Muscle layer of duodenum (tissue), 2 donors: ENCODE results near the gene MLXIPL.
"Not testable (repeated sequence)": the region's sequence is repeated elsewhere in the genome, so short reads cannot be mapped to it uniquely, and the experiment has no call there.

Experiments
- H3K27ac ChIP-seq: one replicate; pipeline ENCODE4 v1.7.0; 2013; ENCODE audit warnings: mild to moderate bottlenecking, low read length
- H3K27me3 ChIP-seq: one replicate; pipeline ENCODE4 v1.7.0; 2013; ENCODE audit warnings: low read depth, mild to moderate bottlenecking, control low read depth, low read length
- H3K36me3 ChIP-seq, 2 donors: one replicate each; pipeline ENCODE4 v1.7.0; 2013; ENCODE audit warnings: low read length in 2 of 2, control low read depth in 1 of 2, mild to moderate bottlenecking in 1 of 2; ENCODE audit not compliant: insufficient read depth in 2 of 2, control insufficient read depth in 1 of 2
- H3K4me1 ChIP-seq, 2 donors: one replicate each; pipeline ENCODE4 v1.7.0; 2013; ENCODE audit warnings: low read length in 2 of 2, mild to moderate bottlenecking in 2 of 2, control low read depth in 1 of 2, moderate library complexity in 1 of 2; ENCODE audit not compliant: insufficient read depth in 2 of 2, control insufficient read depth in 1 of 2
- H3K4me3 ChIP-seq, 2 donors: one replicate each; pipeline ENCODE4 v1.7.0; 2013; ENCODE audit warnings: low read length in 2 of 2, low read depth in 1 of 2, mild to moderate bottlenecking in 1 of 2
- H3K9me3 ChIP-seq, 2 donors: one replicate each; pipeline ENCODE4 v1.7.0; 2013; ENCODE audit warnings: low read length in 2 of 2, control low read depth in 1 of 2, mild to moderate bottlenecking in 1 of 2; ENCODE audit not compliant: control insufficient read depth in 1 of 2
- donor health status: healthy.

The MLXIPL gene

GRCh38 chr7:73622909-73623797 lies 1.2 kb downstream of the MLXIPL start:
- H3K27me3 ChIP-seq = peaks cover 16% of the 10 kb centered on the region
- peaks cover 0 to 18% of the 10 kb centered on the region in 2 donors for H3K4me1 ChIP-seq
- H3K36me3 ChIP-seq = no peaks in the 10 kb centered on the region
- H3K4me3 ChIP-seq = peak overlapping the region; percentile 46 to 73
- H3K9me3 ChIP-seq = no peaks in the 10 kb centered on the region
- H3K27ac ChIP-seq = no peak overlapping the region

DNA sequence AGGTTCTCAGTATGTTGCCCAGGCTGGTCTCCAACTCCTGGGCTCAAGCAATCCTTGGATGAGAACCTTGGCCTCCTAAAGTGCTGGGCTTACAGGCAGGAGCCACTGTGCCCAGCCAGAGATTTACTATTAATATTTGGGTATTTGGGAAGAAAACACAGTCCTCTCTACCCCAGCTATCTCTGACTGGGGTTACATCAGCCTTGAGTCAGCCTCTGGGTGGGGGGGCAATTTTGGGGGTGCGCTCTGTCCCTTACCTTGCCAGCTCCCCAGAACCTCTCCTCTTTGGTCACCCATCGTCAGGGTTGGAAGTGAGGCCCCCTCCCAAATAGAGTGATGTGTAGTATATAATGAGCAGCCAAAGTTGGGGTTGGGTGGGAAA lies 1.8 kb downstream of the MLXIPL start:
- no peaks in the 10 kb centered on the region for H3K9me3 ChIP-seq
- peak overlapping the region; percentile 46 to 73 for H3K4me3 ChIP-seq
- H3K27me3 ChIP-seq = peaks cover 16% of the 10 kb centered on the region
- H3K4me1 ChIP-seq = peaks cover 0 to 18% of the 10 kb centered on the region in 2 donors
- H3K27ac ChIP-seq = no peak overlapping the region
- H3K36me3 ChIP-seq = no peaks in the 10 kb centered on the region

- Histone ChIP-seq H3K4me1 (peaks cover 0 to 18% of the 10 kb centered on the region in 2 donors), H3K27ac (no peak overlapping the region), H3K9me3 (no peaks in the 10 kb centered on the region), H3K36me3 (no peaks in the 10 kb centered on the region), H3K27me3 (peaks cover 16% of the 10 kb centered on the region), H3K4me3 (no peak overlapping the region)
These were observed 2.9 kb downstream of the MLXIPL start for GRCh38 chr7:73621168-73622063.

GRCh38 chr7:73619394-73619793 lies 4.9 kb downstream of the MLXIPL start:
- not testable (repeated sequence) for H3K4me3 ChIP-seq, H3K27ac ChIP-seq, H3K36me3 ChIP-seq, H3K9me3 ChIP-seq
- Histone ChIP-seq H3K4me1 (peaks cover 0 to 18% of the 10 kb centered on the region in 2 donors), H3K27me3 (peaks cover 12% of the 10 kb centered on the region)

DNA sequence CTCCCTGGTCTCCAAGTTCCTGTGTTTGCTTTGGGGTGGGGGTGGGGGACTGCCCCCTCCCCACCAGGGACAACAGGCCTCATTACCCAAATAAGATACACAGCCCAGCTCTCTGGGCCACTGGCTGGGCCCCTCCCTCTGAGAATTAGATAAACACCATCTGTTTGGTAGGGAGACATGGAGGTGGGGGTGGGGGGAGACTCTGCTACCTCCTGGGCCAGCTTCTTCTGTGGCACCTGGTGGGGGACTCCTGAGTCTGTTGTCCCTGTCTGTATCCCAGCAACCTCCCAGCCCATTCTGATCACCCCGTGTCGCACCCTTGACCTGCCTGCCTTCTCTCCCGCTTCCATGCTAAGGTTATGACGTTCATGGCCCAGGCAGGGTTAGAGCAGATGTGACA lies 5.8 kb downstream of the MLXIPL start:
- H3K27me3 ChIP-seq = peaks cover 11% of the 10 kb centered on the region
- no peak overlapping the region for H3K4me3 ChIP-seq

DNA sequence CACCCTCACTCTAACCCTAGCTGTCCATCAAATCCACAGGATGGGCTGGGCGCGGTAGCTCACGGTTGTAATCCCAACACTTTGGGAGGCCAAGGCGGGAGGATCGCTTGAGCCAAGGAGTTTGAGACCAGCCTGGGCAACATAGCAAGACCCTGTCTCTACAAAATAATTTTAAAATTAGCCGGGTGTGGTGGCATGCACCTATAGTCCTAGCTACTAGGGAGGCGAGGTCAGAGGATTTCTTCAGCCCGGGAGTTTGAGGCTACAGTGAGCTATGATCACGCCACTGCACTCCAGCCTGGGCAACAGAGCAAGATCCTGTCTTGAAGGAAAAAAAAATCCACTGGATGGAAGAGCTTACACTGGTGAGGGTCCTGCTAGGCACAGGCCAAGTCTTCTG lies 6.8 kb downstream of the MLXIPL start:
- H3K36me3 ChIP-seq, H3K4me1 ChIP-seq, H3K27me3 ChIP-seq: not testable (repeated sequence)

More for the DNA sequence above, 5.8 kb downstream of the MLXIPL start:
- H3K27ac ChIP-seq = no peak overlapping the region
- H3K9me3 ChIP-seq = no peaks in the 10 kb centered on the region
- no peaks in the 10 kb centered on the region for H3K36me3 ChIP-seq
- H3K4me1 ChIP-seq = peaks cover 0 to 9% of the 10 kb centered on the region in 2 donors

DNA sequence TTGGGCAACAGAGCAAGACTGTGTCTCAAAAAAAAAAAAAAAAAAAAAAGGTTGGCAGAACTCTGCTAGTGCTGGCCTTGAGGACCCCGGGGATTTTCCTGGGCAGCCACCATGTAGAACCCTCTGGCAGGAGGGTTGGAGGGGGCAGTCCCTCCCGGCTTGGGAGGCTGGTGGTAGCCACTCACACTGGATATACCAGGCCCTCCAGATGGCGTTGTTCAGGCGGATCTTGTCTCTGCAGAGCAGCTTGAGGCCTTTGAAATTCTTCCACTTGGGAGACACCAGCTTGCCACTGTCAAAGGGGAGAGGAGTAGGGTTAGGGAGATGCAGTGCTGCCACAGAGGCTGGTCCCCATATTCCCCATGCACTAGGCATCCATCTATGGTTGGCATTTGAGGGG lies 8.4 kb downstream of the MLXIPL start:
- no peaks in the 10 kb centered on the region for H3K27me3 ChIP-seq
- H3K27ac ChIP-seq = no peak overlapping the region
- no peaks in the 10 kb centered on the region for H3K9me3 ChIP-seq
- no peaks in the 10 kb centered on the region for H3K4me1 ChIP-seq
- H3K4me3 ChIP-seq = no peak overlapping the region
- H3K36me3 ChIP-seq = no peaks in the 10 kb centered on the region

More for the DNA sequence above, 6.8 kb downstream of the MLXIPL start:
- H3K4me3 ChIP-seq, H3K9me3 ChIP-seq, H3K27ac ChIP-seq: not testable (repeated sequence)

GRCh38 chr7:73614937-73615336 lies 9.4 kb downstream of the MLXIPL start:
- H3K9me3 ChIP-seq, H3K27me3 ChIP-seq, H3K4me1 ChIP-seq, H3K27ac ChIP-seq, H3K36me3 ChIP-seq, H3K4me3 ChIP-seq: not testable (repeated sequence)

DNA sequence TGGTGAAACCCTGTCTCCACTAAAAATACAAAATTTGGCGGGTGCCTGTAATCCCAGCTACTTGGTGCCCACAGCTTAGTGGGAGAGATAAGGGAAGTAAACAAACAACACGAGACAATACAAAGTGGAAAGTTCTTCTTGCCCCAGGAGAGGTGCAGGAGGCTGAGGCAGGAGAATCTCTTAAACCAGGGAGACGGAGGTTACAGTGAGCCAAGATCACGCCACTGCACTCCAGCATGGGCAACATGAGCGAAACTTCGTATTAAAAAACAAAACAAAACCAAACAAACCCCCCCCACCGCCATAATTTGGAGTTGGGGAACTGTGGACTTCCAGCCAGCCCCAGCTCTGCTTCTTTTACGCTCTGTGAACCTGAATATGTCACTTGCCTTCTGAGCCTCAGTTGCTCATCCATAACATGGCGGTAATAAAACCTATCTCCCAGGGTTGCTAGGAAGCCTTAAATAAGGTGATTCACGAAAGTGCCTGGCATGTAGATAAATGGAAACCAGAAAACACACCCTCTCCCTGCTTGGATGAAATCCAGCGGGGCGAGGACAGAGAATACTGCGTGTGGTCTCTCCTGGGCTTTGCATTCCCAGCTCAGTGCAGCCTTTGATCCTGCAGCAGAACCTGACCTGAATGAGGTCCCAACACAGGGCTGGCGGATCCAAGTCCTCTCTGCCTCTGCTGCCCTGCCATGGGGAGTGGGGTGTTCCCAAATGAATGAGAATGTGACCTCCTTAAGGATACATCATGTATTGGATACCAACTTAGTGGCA lies 10.2 kb downstream of the MLXIPL start:
- Histone ChIP-seq H3K27me3 (no peaks in the 10 kb centered on the region), H3K4me3 (no peak overlapping the region), H3K36me3 (no peaks in the 10 kb centered on the region), H3K4me1 (no peaks in the 10 kb centered on the region), H3K27ac (no peak overlapping the region), H3K9me3 (no peaks in the 10 kb centered on the region)

DNA sequence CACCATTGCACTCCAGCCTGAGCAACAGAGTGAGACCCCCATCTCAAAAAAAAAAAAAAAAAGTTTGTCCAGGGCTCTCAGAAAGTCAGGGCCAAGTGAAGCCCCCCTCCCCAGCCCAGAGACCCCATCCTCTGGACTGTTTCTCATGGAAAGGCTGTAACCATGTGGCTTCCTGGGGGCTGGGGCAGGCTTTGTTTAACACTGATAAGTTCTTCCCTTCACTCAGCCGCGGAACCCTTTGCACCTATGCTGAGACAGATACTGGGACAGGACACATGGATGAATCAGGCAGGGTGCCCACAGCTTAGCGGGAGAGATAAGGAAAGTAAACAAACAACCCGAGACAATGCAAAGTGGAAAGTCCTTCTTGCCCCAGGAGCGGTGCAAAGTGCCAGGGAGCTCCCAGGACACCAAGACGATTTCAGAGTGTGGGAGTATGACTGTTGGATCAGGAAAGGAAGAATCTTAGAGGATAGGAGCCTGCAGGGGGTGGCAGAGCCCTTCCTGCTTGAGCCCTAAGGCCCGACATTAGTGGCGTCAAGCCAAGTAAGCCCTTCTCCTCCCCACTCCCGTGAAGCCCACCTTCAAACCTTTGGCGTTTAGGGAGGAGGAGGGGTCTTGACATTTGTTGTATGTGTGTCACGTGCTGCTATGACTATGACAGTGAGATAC lies 11.6 kb downstream of the MLXIPL start:
- H3K36me3 ChIP-seq = no peaks in the 10 kb centered on the region
- H3K27ac ChIP-seq = no peak overlapping the region
- no peaks in the 10 kb centered on the region for H3K4me1 ChIP-seq
- no peak overlapping the region for H3K4me3 ChIP-seq
- no peaks in the 10 kb centered on the region for H3K9me3 ChIP-seq
- no peaks in the 10 kb centered on the region for H3K27me3 ChIP-seq
